Activated CD8-positive, alpha-beta memory T cell treated with anti-CD3 and anti-CD28 coated beads for 1 hour (primary cell): Measurements from ENCODE around the gene KIF26A.

ENCODE experiments used
- DNase-seq, 2 donors: peaks; one replicate each; pipeline ENCODE4 v3.0.0-alpha.2; 2020; ENCODE audit warnings: low read depth in 1 of 2; ENCODE audit errors: extremely low read depth in 1 of 2

Gene KIF26A

GRCh38 chr14:104155513-104155912, 17.1 kb downstream of the KIF26A start:
- DNase-seq = no peak

GRCh38 chr14:104156142-104156541, 17.8 kb downstream of the KIF26A start:
- DNase-seq = no peak

- DNase-seq = no peak
Measured at GRCh38 chr14:104157016-104157928, 18.9 kb downstream of the KIF26A start.

- no peak for DNase-seq
Measured at GRCh38 chr14:104158827-104159798, 20.7 kb downstream of the KIF26A start.

- no peak for DNase-seq
Measured at GRCh38 chr14:104159990-104160389, 21.6 kb downstream of the KIF26A start.

GRCh38 chr14:104161602-104162367, 23.4 kb downstream of the KIF26A start:
- DNase-seq = no peak

- DNase-seq = no peak
Measured at GRCh38 chr14:104162495-104162894, 24.1 kb downstream of the KIF26A start.

- DNase-seq = no peak
Measured at GRCh38 chr14:104163541-104163940, 25.2 kb downstream of the KIF26A start.

- DNase-seq = no peak
Measured at GRCh38 chr14:104164041-104164440, 25.7 kb downstream of the KIF26A start.

- no peak for DNase-seq
Measured at GRCh38 chr14:104164512-104164911, 26.1 kb downstream of the KIF26A start.

GRCh38 chr14:104166698-104167097, 28.3 kb downstream of the KIF26A start:
- DNase-seq = no peak

- no peak for DNase-seq
Measured at GRCh38 chr14:104168603-104169002, 30.2 kb downstream of the KIF26A start.

GRCh38 chr14:104169005-104169698, 30.8 kb downstream of the KIF26A start:
- no peak for DNase-seq

- DNase-seq = no peak
Measured at GRCh38 chr14:104169699-104170479, 31.5 kb downstream of the KIF26A start.

- DNase-seq = no peak
Measured at GRCh38 chr14:104171029-104171697, 32.8 kb downstream of the KIF26A start.

GRCh38 chr14:104171895-104172294, 33.5 kb downstream of the KIF26A start:
- no peak for DNase-seq

- no peak for DNase-seq
Measured at GRCh38 chr14:104172349-104172748, 34.0 kb downstream of the KIF26A start.

GRCh38 chr14:104172880-104173279, 34.5 kb downstream of the KIF26A start:
- no peak for DNase-seq

GRCh38 chr14:104174051-104174450, 35.7 kb downstream of the KIF26A start:
- no peak for DNase-seq
